OCI-LY1 (cell line): ENCODE measurements around the gene LSM10.

Experiments used
- H2AFZ ChIP-seq: fragments of 200-600 bp; sonication (generic), shearing (Covaris generic); 2 replicates; pipeline ENCODE4 v1.6.0; 2014; ENCODE audit warnings: antibody characterized with exemption, mild to moderate bottlenecking, low read length
- H3F3A ChIP-seq: fragments of 200-600 bp; sonication (generic), shearing (Covaris generic); 2 replicates; pipeline ENCODE4 v1.6.0; 2014; ENCODE audit warnings: mild to moderate bottlenecking, antibody characterized with exemption, low read length, moderate library complexity; ENCODE audit not compliant: insufficient read depth
- H3K27ac ChIP-seq: fragments of 200-600 bp; sonication (generic); 2 replicates; pipeline ENCODE4 v1.5.1; 2014; ENCODE audit warnings: low read length, mixed run types, mild to moderate bottlenecking, low read depth; ENCODE audit not compliant: poor library complexity, severe bottlenecking
- H3K27me3 ChIP-seq: fragments of 200-600 bp; sonication (generic); 2 replicates; pipeline ENCODE4 v1.6.0; 2014; ENCODE audit warnings: antibody characterized with exemption, mild to moderate bottlenecking, low read length, moderate library complexity; ENCODE audit not compliant: insufficient read depth
- H3K36me3 ChIP-seq: fragments of 200-600 bp; sonication (generic); 2 replicates; pipeline ENCODE4 v1.6.1; 2014; ENCODE audit warnings: mild to moderate bottlenecking, antibody characterized with exemption, low read length, moderate library complexity, mixed read lengths; ENCODE audit not compliant: insufficient read depth
- H3K4me1 ChIP-seq: fragments of 200-600 bp; sonication (generic); 2 replicates; pipeline ENCODE4 v1.5.1; 2014; ENCODE audit warnings: mild to moderate bottlenecking, low read length, moderate library complexity; ENCODE audit not compliant: insufficient read depth, severe bottlenecking
- H3K4me2 ChIP-seq: fragments of 200-600 bp; sonication (generic), shearing (Covaris generic); 2 replicates; pipeline ENCODE4 v1.6.1; 2014; ENCODE audit warnings: low read length
- H3K4me3 ChIP-seq: fragments of 200-600 bp; sonication (generic); 2 replicates; pipeline ENCODE4 v1.5.1; 2014; ENCODE audit warnings: low read length, low read depth, mild to moderate bottlenecking, mixed read lengths; ENCODE audit not compliant: poor library complexity, severe bottlenecking
- H3K79me2 ChIP-seq: fragments of 200-600 bp; shearing (Covaris generic); 2 replicates; pipeline ENCODE4 v1.6.1; 2016; ENCODE audit warnings: mixed run types, low read length, mixed read lengths; ENCODE audit not compliant: insufficient read depth
- H3K9ac ChIP-seq: fragments of 200-600 bp; sonication (generic), shearing (Covaris generic); 2 replicates; pipeline ENCODE4 v1.6.1; 2014; ENCODE audit warnings: mild to moderate bottlenecking, low read length, mixed read lengths
- H3K9me2 ChIP-seq: fragments of 200-600 bp; sonication (generic), shearing (Covaris generic); 2 replicates; pipeline ENCODE4 v1.6.1; 2014; ENCODE audit warnings: low read depth, mild to moderate bottlenecking, low read length, mixed read lengths
- H3K9me3 ChIP-seq: fragments of 200-600 bp; shearing (Covaris generic); 2 replicates; pipeline ENCODE4 v1.6.1; 2014; ENCODE audit warnings: low read length, mixed read lengths
- H4K20me1 ChIP-seq: fragments of 200-600 bp; sonication (generic), shearing (Covaris generic); 2 replicates; pipeline ENCODE4 v1.6.0; 2016; ENCODE audit warnings: mild to moderate bottlenecking, low read length; ENCODE audit not compliant: insufficient read depth
- EZH2 ChIP-seq: fragments of 200-600 bp; sonication (generic), shearing (Covaris generic); IDR thresholded peaks from 2 replicates; pipeline ENCODE4 v1.8.0; 2017; ENCODE audit warnings: borderline replicate concordance, mixed run types, mild to moderate bottlenecking, antibody characterized with exemption, low read length, moderate library complexity, mixed read lengths
- TF ChIP-seq, protein P1 (sequence below): fragments of 200-600 bp; sonication (generic), shearing (Covaris generic); IDR thresholded peaks from 2 replicates; pipeline ENCODE4 v1.5.1; 2017; ENCODE audit warnings: mild to moderate bottlenecking, antibody characterized with exemption, low read length, moderate library complexity, mixed read lengths

The LSM10 gene

GRCh38 chr1:36380143-36380619 lies 17.5 kb downstream of the LSM10 start:
- Histone ChIP-seq H3K4me3 (no peak overlapping the region), H3K79me2 (peaks cover 32% of the 10 kb centered on the region), H3K27ac (peak overlapping the region; percentile 40), H3K4me2 (no peak overlapping the region), H3K9ac (no peak overlapping the region; the same call in 1 of the 2 replicates), H3K4me1 (peaks cover 60% of the 10 kb centered on the region), H4K20me1 (no peaks in the 10 kb centered on the region), H3K36me3 (0 out of 2 replicates have a peak, but pooled peaks cover 2% of the 10 kb centered on the region), H2AFZ (no peak overlapping the region), H3K9me2 (no peaks in the 10 kb centered on the region), H3K27me3 (no peaks in the 10 kb centered on the region), H3K9me3 (no peaks in the 10 kb centered on the region), H3F3A (no peaks in the 10 kb centered on the region)
- TF ChIP-seq, protein P1, sequence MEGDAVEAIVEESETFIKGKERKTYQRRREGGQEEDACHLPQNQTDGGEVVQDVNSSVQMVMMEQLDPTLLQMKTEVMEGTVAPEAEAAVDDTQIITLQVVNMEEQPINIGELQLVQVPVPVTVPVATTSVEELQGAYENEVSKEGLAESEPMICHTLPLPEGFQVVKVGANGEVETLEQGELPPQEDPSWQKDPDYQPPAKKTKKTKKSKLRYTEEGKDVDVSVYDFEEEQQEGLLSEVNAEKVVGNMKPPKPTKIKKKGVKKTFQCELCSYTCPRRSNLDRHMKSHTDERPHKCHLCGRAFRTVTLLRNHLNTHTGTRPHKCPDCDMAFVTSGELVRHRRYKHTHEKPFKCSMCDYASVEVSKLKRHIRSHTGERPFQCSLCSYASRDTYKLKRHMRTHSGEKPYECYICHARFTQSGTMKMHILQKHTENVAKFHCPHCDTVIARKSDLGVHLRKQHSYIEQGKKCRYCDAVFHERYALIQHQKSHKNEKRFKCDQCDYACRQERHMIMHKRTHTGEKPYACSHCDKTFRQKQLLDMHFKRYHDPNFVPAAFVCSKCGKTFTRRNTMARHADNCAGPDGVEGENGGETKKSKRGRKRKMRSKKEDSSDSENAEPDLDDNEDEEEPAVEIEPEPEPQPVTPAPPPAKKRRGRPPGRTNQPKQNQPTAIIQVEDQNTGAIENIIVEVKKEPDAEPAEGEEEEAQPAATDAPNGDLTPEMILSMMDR: no peak
- no peak for TF ChIP-seq EZH2

DNA sequence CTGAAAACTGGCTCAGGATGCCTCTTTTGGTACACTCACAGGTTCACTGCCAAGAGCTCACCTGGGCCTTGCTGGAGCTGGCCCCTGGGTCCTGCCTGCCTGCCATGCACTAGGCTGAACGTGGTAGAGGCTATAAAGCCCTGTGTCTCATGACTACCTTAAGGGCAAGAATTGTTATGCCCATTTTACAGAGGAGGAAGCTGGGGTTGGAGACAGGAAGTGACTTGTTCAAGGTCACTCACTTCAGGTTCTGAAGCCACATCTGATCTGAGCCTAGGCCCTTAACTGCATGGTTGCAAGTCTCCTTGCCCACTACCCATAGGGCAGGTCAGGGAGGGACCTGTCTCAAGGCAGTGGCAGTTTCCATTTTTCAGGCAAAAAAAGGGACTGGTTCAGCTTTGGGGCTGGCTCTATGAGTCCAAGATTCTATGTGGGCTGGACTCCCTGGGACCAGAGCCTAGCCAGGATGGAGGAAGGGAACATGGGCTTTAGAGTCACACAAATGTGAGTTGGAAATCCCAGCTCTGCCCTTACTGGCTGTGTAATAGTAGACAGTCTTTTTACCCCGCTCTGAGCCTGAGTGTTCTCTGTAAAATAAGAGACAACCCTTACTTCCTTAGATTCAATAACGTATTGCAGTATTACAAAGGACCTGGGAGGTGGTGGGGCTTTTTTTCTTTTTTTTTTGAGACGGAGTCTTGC lies 19.8 kb downstream of the LSM10 start:
- H3F3A ChIP-seq: no peaks in the 10 kb centered on the region
- no peaks in the 10 kb centered on the region for H3K9me3 ChIP-seq
- H3K27me3 ChIP-seq: no peaks in the 10 kb centered on the region
- TF ChIP-seq, protein P1: no peak
- TF ChIP-seq EZH2: no peak
- peaks cover 64% of the 10 kb centered on the region for H3K4me1 ChIP-seq
- no peak overlapping the region for H2AFZ ChIP-seq
- peak overlapping the region; percentile 41 for H3K4me2 ChIP-seq
- peaks cover 2% of the 10 kb centered on the region; the same call in 1 of the 2 replicates for H3K36me3 ChIP-seq
- peak overlapping the region; percentile 59 for H3K9ac ChIP-seq
- peaks cover 11% of the 10 kb centered on the region; the same call in 1 of the 2 replicates for H3K79me2 ChIP-seq
- peak overlapping the region; percentile 90 for H3K27ac ChIP-seq
- no peaks in the 10 kb centered on the region for H4K20me1 ChIP-seq
- no peaks in the 10 kb centered on the region for H3K9me2 ChIP-seq
- H3K4me3 ChIP-seq: no peak overlapping the region

DNA sequence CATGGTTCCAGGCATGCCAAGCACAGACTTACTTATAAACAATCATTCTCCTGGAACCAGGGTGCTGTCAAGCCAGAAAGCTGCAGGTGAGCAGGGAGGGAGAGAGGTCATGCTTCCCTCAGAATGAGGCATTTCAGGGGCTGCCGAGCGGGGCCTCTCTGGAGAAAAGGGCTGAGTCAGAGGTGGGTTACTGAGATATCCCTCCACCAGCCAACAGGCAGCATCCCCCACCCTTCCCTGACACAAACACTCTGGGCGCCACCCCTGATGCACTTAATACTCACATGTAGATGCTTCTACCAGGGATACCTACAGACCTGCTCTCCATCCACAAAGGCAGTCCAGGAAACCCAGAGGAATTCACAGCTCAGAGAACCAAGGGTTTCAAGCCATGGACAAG lies 25.1 kb downstream of the LSM10 start:
- H3K79me2 ChIP-seq: peaks cover 12% of the 10 kb centered on the region
- peak overlapping the region; percentile 30; the same call in 1 of the 2 replicates for H3K4me2 ChIP-seq
- peak overlapping the region; percentile 87 for H3K27ac ChIP-seq

More for the DNA sequence above, 25.1 kb downstream of the LSM10 start:
- 0 out of 2 replicates have a peak, but pooled peaks cover 7% of the 10 kb centered on the region for H3F3A ChIP-seq
- peaks cover 82% of the 10 kb centered on the region for H3K4me1 ChIP-seq
- no peaks in the 10 kb centered on the region for H3K9me3 ChIP-seq
- H2AFZ ChIP-seq: no peak overlapping the region
- no peaks in the 10 kb centered on the region for H3K9me2 ChIP-seq
- no peak overlapping the region for H3K4me3 ChIP-seq
- peak overlapping the region; percentile 19; the same call in 1 of the 2 replicates for H3K9ac ChIP-seq
- H3K27me3 ChIP-seq: no peaks in the 10 kb centered on the region
- peaks cover 15% of the 10 kb centered on the region; the same call in 1 of the 2 replicates for H3K36me3 ChIP-seq
- H4K20me1 ChIP-seq: no peaks in the 10 kb centered on the region
- TF ChIP-seq EZH2: no peak
- TF ChIP-seq, protein P1: no peak
